Stimulated activated CD8-positive, alpha-beta memory T cell treated with anti-CD3 and anti-CD28 coated beads, Interleukin-15, amount 100 ng/mL, for 48 hours (primary cell): Measurements from ENCODE around the gene TBC1D25.

ENCODE experiments used
- DNase-seq, 2 donors: peaks; one replicate each; pipeline ENCODE4 v3.0.0-alpha.2; 2020; ENCODE audit warnings: low read depth in 2 of 2

TBC1D25 gene

GRCh38 chrX:48601741-48602394 lies 62.4 kb downstream of the TBC1D25 start:
- no peak for DNase-seq

- no peak for DNase-seq
Measured at GRCh38 chrX:48604701-48605100, 65.2 kb downstream of the TBC1D25 start.

DNA sequence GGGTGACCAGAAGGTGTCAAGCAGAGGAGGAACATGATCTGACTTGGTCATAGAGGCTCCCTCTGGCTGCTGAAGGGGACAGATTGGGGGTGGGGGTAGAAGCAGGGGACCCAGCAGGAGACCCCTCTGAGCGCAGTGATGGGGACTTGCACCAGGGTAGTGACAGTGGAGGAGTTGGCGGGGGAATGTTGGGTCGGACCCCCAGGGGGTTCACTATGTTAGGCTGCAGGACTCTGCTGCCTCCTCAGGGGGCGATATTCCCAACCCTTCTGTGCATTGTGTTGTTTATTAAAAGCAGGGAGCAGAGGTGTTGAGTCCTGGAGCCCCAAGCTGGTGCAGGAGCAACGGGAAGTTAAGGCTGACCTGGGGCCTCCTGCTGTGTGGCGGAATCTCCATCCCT lies 66.6 kb downstream of the TBC1D25 start:
- no peak for DNase-seq

GRCh38 chrX:48611703-48612102 lies 72.2 kb downstream of the TBC1D25 start:
- no peak for DNase-seq
